Left lung (tissue), 10 donors: ENCODE data around the gene PHACTR1. TPM values are rescaled to one million over a fixed set of nuclear protein-coding genes. Genes with fewer than 3 reads are reported as not detected.

Source experiments
- ATAC-seq: fragments of 200-7000 bp; cut with Tn5 transposase; one replicate; pipeline ENCODE4 v1.9.1; 2020; ENCODE audit warnings: moderate library complexity
- DNase-seq, 4 donors: peaks; one replicate each; pipeline ENCODE4 v3.0.0-alpha.2; 2013 to 2020
- H3K27ac ChIP-seq, 2 donors: fragments of 200-600 bp; sonication (generic) in 1 of 2; one replicate each; pipeline versions ENCODE4 v1.5.0 to v1.8.0; 2020 to 2021
- H3K27me3 ChIP-seq, 2 donors: fragments of 200-600 bp; sonication (generic) in 1 of 2; one replicate each; pipeline versions ENCODE4 v1.5.0 to v1.8.0; 2020 to 2021
- H3K36me3 ChIP-seq, 2 donors: fragments of 200-600 bp; sonication (generic) in 1 of 2; one replicate each; pipeline versions ENCODE4 v1.5.0 to v1.8.0; 2020 to 2021
- H3K4me1 ChIP-seq, 2 donors: fragments of 200-600 bp; one replicate each; pipeline ENCODE4 v1.8.0; 2021
- H3K4me3 ChIP-seq, 2 donors: fragments of 200-600 bp; sonication (generic) in 1 of 2; one replicate each; pipeline versions ENCODE4 v1.5.0 to v1.8.0; 2020 to 2021; ENCODE audit warnings: mild to moderate bottlenecking in 1 of 2
- H3K9me3 ChIP-seq, 2 donors: fragments of 200-600 bp; sonication (generic) in 1 of 2; one replicate each; pipeline versions ENCODE4 v1.5.0 to v1.8.0; 2020 to 2021
- intact Hi-C, 2 donors: fragments of 100-400 bp; cut with DNase I; formaldehyde crosslinking; loops; one replicate each; pipeline versions ENCODE4 v1.11.2 to v1.14.2; 2022
- polyA plus RNA-seq, 6 donors: library from polyadenylated mRNA; unstranded; fragments of 120-200 nt; gene quantifications; one replicate each; pipeline ENCODE4 v1.2.1, GENCODE V29; 2013; ENCODE audit not compliant: insufficient read length in 6 of 6
- total RNA-seq, 2 donors: library from RNA; stranded (reverse); fragmentation: NEBNext Ultra II Directional; extraction: Animal tissue kit (Norgen Biotek cat#: 25700); gene quantifications; one replicate each; pipeline ENCODE4 v1.2.1, GENCODE V29; 2021
- TF ChIP-seq, protein P1 (sequence below), 2 donors: fragments of 200-600 bp; sonication (generic) in 1 of 2; IDR thresholded peaks; one replicate each; pipeline versions ENCODE4 v1.5.0 to v1.8.0; 2021; ENCODE audit warnings: antibody characterized with exemption in 2 of 2
- donor health status: DM: no; HTN: yes; CAD: no.
- donor health status: DM: no; HTN: no; CAD: no.

PHACTR1 gene
- total and polyA plus RNA-seq, 8 donors, result 12.1 to 53.3 (median 15.8) TPM

DNA sequence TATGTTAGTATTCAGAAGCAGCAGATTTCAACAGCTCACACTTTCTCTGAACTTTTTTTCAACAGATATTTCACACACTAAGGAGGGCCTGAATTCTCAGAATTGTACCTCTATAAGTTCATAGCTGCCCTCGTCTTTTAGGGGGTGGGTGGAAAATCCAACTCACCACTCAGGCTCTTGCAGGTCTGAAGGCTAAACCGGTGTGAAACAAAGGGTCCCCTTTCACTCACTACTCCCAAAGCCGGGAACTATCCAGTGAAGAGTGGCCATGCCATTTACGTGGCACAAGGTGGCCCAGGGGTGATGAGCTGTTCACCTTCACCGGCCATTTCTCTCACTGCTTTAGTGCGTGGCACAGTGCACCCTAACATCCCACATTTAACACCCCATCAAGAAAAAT, 587.5 kb downstream of the PHACTR1 start:
- DNase-seq, result no peak
- Histone ChIP-seq H3K9me3 (no peaks in the 10 kb centered on the region), H3K4me3 (no peak overlapping the region), H3K4me1 (peaks cover 10 to 55% of the 10 kb centered on the region in 2 donors), H3K27me3 (no peaks in the 10 kb centered on the region), H3K36me3 (peaks cover 0 to 49% of the 10 kb centered on the region in 2 donors), H3K27ac (peak overlapping the region; percentile 83 to 92)
- ATAC-seq, result no peak
- intact Hi-C loops, result no loop called here
- TF ChIP-seq, protein P1, sequence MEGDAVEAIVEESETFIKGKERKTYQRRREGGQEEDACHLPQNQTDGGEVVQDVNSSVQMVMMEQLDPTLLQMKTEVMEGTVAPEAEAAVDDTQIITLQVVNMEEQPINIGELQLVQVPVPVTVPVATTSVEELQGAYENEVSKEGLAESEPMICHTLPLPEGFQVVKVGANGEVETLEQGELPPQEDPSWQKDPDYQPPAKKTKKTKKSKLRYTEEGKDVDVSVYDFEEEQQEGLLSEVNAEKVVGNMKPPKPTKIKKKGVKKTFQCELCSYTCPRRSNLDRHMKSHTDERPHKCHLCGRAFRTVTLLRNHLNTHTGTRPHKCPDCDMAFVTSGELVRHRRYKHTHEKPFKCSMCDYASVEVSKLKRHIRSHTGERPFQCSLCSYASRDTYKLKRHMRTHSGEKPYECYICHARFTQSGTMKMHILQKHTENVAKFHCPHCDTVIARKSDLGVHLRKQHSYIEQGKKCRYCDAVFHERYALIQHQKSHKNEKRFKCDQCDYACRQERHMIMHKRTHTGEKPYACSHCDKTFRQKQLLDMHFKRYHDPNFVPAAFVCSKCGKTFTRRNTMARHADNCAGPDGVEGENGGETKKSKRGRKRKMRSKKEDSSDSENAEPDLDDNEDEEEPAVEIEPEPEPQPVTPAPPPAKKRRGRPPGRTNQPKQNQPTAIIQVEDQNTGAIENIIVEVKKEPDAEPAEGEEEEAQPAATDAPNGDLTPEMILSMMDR (IDR thresholded peaks at IDR 0.05), result no peak

DNA sequence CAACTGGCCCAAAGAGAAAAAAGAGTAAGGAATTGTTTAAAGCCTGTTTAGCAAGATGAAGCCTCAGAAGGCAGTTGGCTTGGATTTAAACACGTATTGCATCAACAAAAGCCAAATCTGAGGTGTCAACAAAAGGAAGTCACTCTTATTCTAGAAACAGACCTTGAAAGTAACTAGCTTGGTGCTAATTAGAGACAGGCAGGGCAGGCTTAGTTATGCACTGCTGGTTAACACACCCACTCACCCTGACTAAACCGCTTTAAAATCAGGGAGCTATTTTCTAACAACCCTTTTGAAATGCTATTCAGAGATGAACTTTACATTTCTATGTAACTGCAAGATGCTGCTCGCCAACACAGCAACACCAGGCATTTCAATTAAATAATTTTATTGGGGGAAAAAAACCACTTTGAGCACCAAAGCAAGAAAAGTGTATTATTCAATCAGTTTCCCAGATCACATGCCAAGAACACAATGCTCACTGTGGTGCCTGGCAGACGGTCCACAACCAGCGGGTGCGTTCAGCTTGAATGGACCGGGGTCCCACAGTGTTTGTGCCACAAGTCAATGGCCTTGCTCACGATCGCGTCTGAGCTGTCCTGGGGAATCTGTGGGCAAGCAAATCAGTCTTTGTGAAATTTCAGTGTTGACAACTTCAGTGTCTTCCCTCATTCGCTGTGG, 588.2 kb downstream of the PHACTR1 start:
- ATAC-seq (no peak), DNase-seq (no peak)
- intact Hi-C loops, result no loop called here
- H3K4me3 ChIP-seq, result no peak overlapping the region
- TF ChIP-seq, protein P1 (IDR thresholded peaks at IDR 0.05), result no peak
- no peaks in the 10 kb centered on the region for H3K27me3 ChIP-seq
- peaks cover 0 to 44% of the 10 kb centered on the region in 2 donors for H3K36me3 ChIP-seq
- H3K27ac ChIP-seq, result peak overlapping the region in 1 of 2 donors; percentile 92
- no peaks in the 10 kb centered on the region for H3K9me3 ChIP-seq
- peaks cover 10 to 55% of the 10 kb centered on the region in 2 donors for H3K4me1 ChIP-seq

DNA sequence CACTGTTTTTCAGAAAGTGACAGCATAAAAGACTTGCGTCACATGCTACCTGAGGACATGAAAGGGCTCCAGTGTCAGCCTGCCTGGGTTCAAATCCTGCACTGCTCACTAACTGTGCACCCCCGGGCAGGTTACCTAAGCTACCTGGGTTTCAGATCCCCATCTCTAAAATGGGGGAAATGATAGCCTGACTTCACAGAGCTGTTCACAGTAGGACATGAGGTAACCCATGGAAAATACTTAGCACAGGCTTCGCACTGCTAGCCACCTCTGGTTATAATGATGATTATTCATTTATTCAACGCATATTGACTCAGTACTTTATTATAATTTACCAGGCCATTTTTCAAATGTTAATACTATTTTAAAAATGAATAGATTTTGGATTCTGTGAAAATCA, 588.7 kb downstream of the PHACTR1 start:
- ATAC-seq, result no peak
- Histone ChIP-seq H3K9me3 (no peaks in the 10 kb centered on the region), H3K36me3 (peaks cover 0 to 40% of the 10 kb centered on the region in 2 donors), H3K4me1 (peaks cover 10 to 55% of the 10 kb centered on the region in 2 donors), H3K27ac (no peak overlapping the region), H3K27me3 (no peaks in the 10 kb centered on the region), H3K4me3 (no peak overlapping the region)
- DNase-seq, result no peak
- TF ChIP-seq, protein P1 (IDR thresholded peaks at IDR 0.05), result no peak
- intact Hi-C loops, result no loop called here

DNA sequence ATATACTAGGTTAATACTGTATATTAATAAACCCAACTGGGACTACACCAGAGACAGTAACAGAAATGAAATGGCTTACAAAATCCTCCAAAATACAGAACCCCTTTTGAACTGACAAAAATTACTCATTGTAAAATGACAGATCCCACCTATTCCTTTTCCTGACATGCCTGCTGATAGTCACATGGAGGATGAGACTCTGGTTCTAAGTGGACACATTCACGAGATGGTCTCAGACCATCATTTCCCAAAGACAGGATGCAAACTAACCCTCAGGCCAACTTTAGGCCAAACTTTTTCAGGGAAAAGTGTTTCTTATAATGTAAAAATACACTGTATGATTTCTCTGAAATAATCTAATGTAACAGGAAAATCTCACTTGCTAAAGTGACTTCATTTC, 589.2 kb downstream of the PHACTR1 start:
- H3K4me1 ChIP-seq, result peaks cover 10 to 55% of the 10 kb centered on the region in 2 donors
- TF ChIP-seq, protein P1 (IDR thresholded peaks at IDR 0.05), result no peak
- DNase-seq (no peak), ATAC-seq (no peak)
- H3K27me3 ChIP-seq, result no peaks in the 10 kb centered on the region
- peaks cover 0 to 35% of the 10 kb centered on the region in 2 donors for H3K36me3 ChIP-seq
- no peak overlapping the region for H3K27ac ChIP-seq
- no peaks in the 10 kb centered on the region for H3K9me3 ChIP-seq
- intact Hi-C loops, result no loop called here
- no peak overlapping the region for H3K4me3 ChIP-seq

DNA sequence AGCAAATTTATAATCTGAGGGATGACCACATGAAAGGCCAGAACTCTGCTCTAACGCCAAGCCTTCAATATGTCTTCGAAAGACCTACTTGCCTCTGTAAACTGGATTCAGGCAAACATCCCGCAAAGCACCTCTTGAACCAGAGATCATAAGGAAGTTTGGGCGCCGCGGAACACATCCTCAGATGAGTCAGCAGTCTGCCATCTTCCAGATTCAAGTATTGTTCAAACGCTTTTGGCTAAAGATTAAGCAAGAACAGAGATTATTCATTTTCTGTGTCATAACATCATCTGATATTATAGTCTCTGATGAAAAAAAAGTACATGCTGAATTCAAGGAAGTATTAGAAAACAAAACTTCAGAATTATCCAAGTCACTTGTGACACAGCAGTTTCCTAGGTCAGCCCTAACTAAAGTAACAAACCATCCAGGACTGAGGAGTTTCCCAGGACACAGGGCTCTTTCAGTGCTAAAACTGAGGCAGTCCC, 591.0 kb downstream of the PHACTR1 start:
- TF ChIP-seq, protein P1 (IDR thresholded peaks at IDR 0.05), result no peak
- Histone ChIP-seq H3K36me3 (peaks cover 0 to 37% of the 10 kb centered on the region in 2 donors), H3K4me1 (peaks cover 10 to 44% of the 10 kb centered on the region in 2 donors), H3K9me3 (no peaks in the 10 kb centered on the region), H3K27ac (peak overlapping the region in 1 of 2 donors; percentile 77), H3K4me3 (no peak overlapping the region), H3K27me3 (no peaks in the 10 kb centered on the region)
- ATAC-seq (no peak), DNase-seq (peak in 2 of 4 donors; percentile 66 to 81)
- intact Hi-C loops, result no loop called here
